GM12878 (cell line): Measurements from ENCODE around the gene DIAPH2. TPM values are rescaled to one million over a fixed set of nuclear protein-coding genes. Genes with fewer than 3 reads are reported as not detected.

Experiments
- ATAC-seq: fragments of 200-7000 bp; cut with Tn5 transposase; 3 replicates; pipeline ENCODE4 v1.9.1; 2020; ENCODE audit warnings: mild to moderate bottlenecking, moderate library complexity
- BruUV-seq: library from RNA; stranded (reverse); fragments of 400-500 nt; replicated peaks from 2 replicates; lab custom pipeline; 2021; lab: Mats Ljungman, UMichigan
- CTCF ChIA-PET: fragments of 300-600 bp; sonication (Branson Sonifier 250); formaldehyde crosslinking; extraction: SDS; loops from one replicate; lab custom pipeline; 2021; ENCODE audit warnings: inconsistent platforms; lab: Yijun Ruan, JAX
- POLR2A ChIA-PET: fragments of 350-600 bp; formaldehyde crosslinking; extraction: SDS; loops from one replicate; lab custom pipeline; 2021; ENCODE audit warnings: inconsistent platforms; lab: Charles Lee
- RAD21 ChIA-PET: fragments of 300-600 bp; sonication (Branson Sonifier 250); formaldehyde crosslinking; loops from one replicate; lab custom pipeline; 2023; ENCODE audit warnings: antibody characterized with exemption; ENCODE audit not compliant: unreplicated experiment; lab: Charles Lee
- SMC1A ChIA-PET: fragments of 300-600 bp; sonication (Branson Sonifier 250); formaldehyde crosslinking; loops from one replicate; lab custom pipeline; 2023; ENCODE audit not compliant: unreplicated experiment, uncharacterized antibody; lab: Charles Lee
- DNase-seq: peaks from one replicate; pipeline ENCODE4 v3.0.0-alpha.2; 2011; ENCODE audit warnings: low read depth, low spot score
- FAIRE-seq: peaks from 3 replicates; lab custom pipeline; 2011; peaks lifted over from hg19 to GRCh38; lab: Jason Lieb, UNC
- H2AFZ ChIP-seq: 2 replicates; pipeline ENCODE4 v1.6.0; 2011; ENCODE audit warnings: low read depth, low read length, control low read depth; ENCODE audit not compliant: control insufficient read depth
- H3K27ac ChIP-seq: 2 replicates; pipeline ENCODE4 v1.5.1; 2011; ENCODE audit warnings: control low read depth; ENCODE audit not compliant: control insufficient read depth, insufficient read depth
- H3K27me3 ChIP-seq, 2 experiments: replicated peaks in 1 of 2; 2 replicates each; pipeline versions ENCODE4 v1.6.0 to v1.6.1; 2011; ENCODE audit warnings: low read length in 1 of 2; ENCODE audit not compliant: control insufficient read depth in 2 of 2, insufficient read depth in 2 of 2
- H3K36me3 ChIP-seq, 2 experiments: 2 replicates each; pipeline ENCODE4 v1.5.1; 2011; ENCODE audit warnings: low read length in 1 of 2; ENCODE audit not compliant: control insufficient read depth in 2 of 2, insufficient read depth in 2 of 2
- H3K4me1 ChIP-seq: 2 replicates; pipeline ENCODE4 v1.6.1; 2011; ENCODE audit warnings: mild to moderate bottlenecking, low read length, moderate library complexity, mixed read lengths; ENCODE audit not compliant: control insufficient read depth, insufficient read depth
- H3K4me2 ChIP-seq: 2 replicates; pipeline ENCODE4 v1.6.0; 2011; ENCODE audit warnings: control low read depth; ENCODE audit not compliant: control insufficient read depth, insufficient read depth
- H3K4me3 ChIP-seq: fragments of 200-600 bp; sonication (generic); 2 replicates; pipeline ENCODE4 v1.5.1; 2016
- H3K79me2 ChIP-seq: 2 replicates; pipeline ENCODE4 v1.6.0; 2011; ENCODE audit warnings: low read length; ENCODE audit not compliant: control insufficient read depth, insufficient read depth
- H3K9ac ChIP-seq: 2 replicates; pipeline ENCODE4 v1.8.0; 2011; ENCODE audit warnings: low read length, control low read depth, mixed read lengths; ENCODE audit not compliant: control insufficient read depth, insufficient read depth
- H3K9me3 ChIP-seq: replicated peaks from 3 replicates; pipeline ENCODE4 v1.5.1; 2011; ENCODE audit warnings: mild to moderate bottlenecking, low read length; ENCODE audit not compliant: control insufficient read depth, insufficient read depth
- H4K20me1 ChIP-seq: 2 replicates; pipeline ENCODE4 v1.6.0; 2011; ENCODE audit not compliant: control insufficient read depth, insufficient read depth
- CHD2 ChIP-seq: IDR thresholded peaks from 2 replicates; pipeline ENCODE4 v1.6.1; 2011; ENCODE audit warnings: low read depth, low read length, improper control_type of control experiment, borderline replicate concordance
- FOXK2 ChIP-seq: fragments of 450-650 bp; IDR thresholded peaks from 2 replicates; pipeline ENCODE4 v1.6.1; 2017; ENCODE audit warnings: mild to moderate bottlenecking, moderate library complexity
- GATAD2B ChIP-seq: fragments of 450-650 bp; conservative IDR thresholded peaks from 2 replicates; pipeline ENCODE4 v1.6.1; 2017; ENCODE audit warnings: low read depth, mild to moderate bottlenecking, moderate library complexity
- KLF5 ChIP-seq: fragments of 450-650 bp; IDR thresholded peaks from 2 replicates; pipeline ENCODE4 v1.6.1; 2014; ENCODE audit warnings: mild to moderate bottlenecking; ENCODE audit not compliant: partially characterized antibody
- MEF2A ChIP-seq: IDR thresholded peaks from 2 replicates; pipeline ENCODE4 v1.6.1; 2011; ENCODE audit warnings: low read depth, mild to moderate bottlenecking, low read length, moderate library complexity; ENCODE audit not compliant: insufficient read depth
- MYC ChIP-seq: IDR thresholded peaks from 2 replicates; pipeline ENCODE4 v1.6.1; 2011; ENCODE audit warnings: mild to moderate bottlenecking, low read length, moderate library complexity, inconsistent platforms; ENCODE audit not compliant: insufficient read depth, insufficient replicate concordance, insufficient read length, severe bottlenecking
- NFXL1 ChIP-seq: fragments of 450-650 bp; IDR thresholded peaks from 2 replicates; pipeline ENCODE4 v1.6.1; 2017; ENCODE audit warnings: antibody characterized with exemption, mild to moderate bottlenecking, borderline replicate concordance
- RAD51 ChIP-seq: fragments of 450-650 bp; IDR thresholded peaks from 2 replicates; pipeline ENCODE4 v1.6.1; 2016; ENCODE audit warnings: moderate library complexity, mild to moderate bottlenecking, inconsistent platforms
- SMAD5 ChIP-seq: IDR thresholded peaks from 2 replicates; pipeline ENCODE4 v1.6.1; 2016; ENCODE audit warnings: antibody characterized with exemption, low read depth
- SPI1 ChIP-seq: IDR thresholded peaks from 2 replicates; pipeline ENCODE4 v1.6.1; 2011; ENCODE audit warnings: low read depth, mild to moderate bottlenecking, low read length, moderate library complexity, borderline replicate concordance; ENCODE audit not compliant: insufficient read depth
- STAT1 ChIP-seq: fragments of 450-650 bp; conservative IDR thresholded peaks from 2 replicates; pipeline ENCODE4 v1.6.1; 2014; ENCODE audit warnings: antibody characterized with exemption, mild to moderate bottlenecking
- STAT3 ChIP-seq: IDR thresholded peaks from 2 replicates; pipeline ENCODE4 v1.6.1; 2011; ENCODE audit warnings: low read depth, low read length, improper control_type of control experiment
- WGBS: methylation state at CpG from one replicate; pipeline ENCODE4 v1.1.6; 2016; ENCODE audit warnings: low lambda C conversion rate; ENCODE audit not compliant: insufficient replicate concordance, insufficient coverage; ENCODE audit errors: missing lambda C conversion rate; 5-methylcytosine and 5-hydroxymethylcytosine counted together
- in situ Hi-C: fragments of 300-500 bp; cut with MboI; formaldehyde crosslinking; loops from 9 replicates; pipeline ENCODE4 v1.14.3; 2018; ENCODE audit warnings: mixed read lengths
- intact Hi-C: fragments of 100-400 bp; cut with micrococcal nuclease; formaldehyde crosslinking; loops from one replicate; pipeline ENCODE4 v1.14.2; 2022; ENCODE audit not compliant: unreplicated experiment
- polyA plus RNA-seq, 11 experiments: library from polyadenylated mRNA; depleted of rRNA in 4 of 11; unstranded in 6 of 11; stranded (reverse) in 5 of 11; fragments of >200 nt; fragmentation: Nextera tagmentation in 4 of 11; fragmentation: Illumina TruSeq in 1 of 11; extraction: Ambion mirVana in 4 of 11; extraction: Trizol in 1 of 11; gene quantifications; 1 replicate in 1 of 11; 2 replicates in 10 of 11; pipeline versions ENCODE4 v1.2.1 to v1.2.3, GENCODE V29; 2011 to 2016; ENCODE audit warnings: inconsistent platforms in 2 of 11, missing spikeins in 2 of 11, low read depth in 1 of 11
- total RNA-seq, 4 experiments: library from RNA; depleted of rRNA in 3 of 4; stranded (reverse); fragments of >200 nt in 3 of 4; fragmentation: Illumina TruSeq in 1 of 4; extraction: Trizol in 1 of 4; gene quantifications; 2 replicates each; pipeline versions ENCODE4 v1.2.1 to v1.2.3, GENCODE V29; 2013 to 2021
- TF ChIP-seq, protein P1 (sequence below): fragments of 450-650 bp; IDR thresholded peaks from 2 replicates; pipeline ENCODE4 v1.6.1; 2017; ENCODE audit warnings: mild to moderate bottlenecking
- TF ChIP-seq, protein P2 (sequence below): fragments of 450-650 bp; IDR thresholded peaks from 2 replicates; pipeline ENCODE4 v1.6.1; 2017; ENCODE audit warnings: mild to moderate bottlenecking, moderate library complexity
- TF ChIP-seq, protein P3 (sequence below): fragments of 450-650 bp; formaldehyde crosslinking; IDR thresholded peaks from 2 replicates; pipeline ENCODE4 v1.4.0; 2022; ENCODE audit warnings: mild to moderate bottlenecking, moderate library complexity

The DIAPH2 gene
- total and polyA plus RNA-seq, 10 of the 15 experiments (the other 5 are each of a cell fraction or from before 2014, with no cell fraction given) = 2.2 to 16.6 (median 8.8) TPM

DNA sequence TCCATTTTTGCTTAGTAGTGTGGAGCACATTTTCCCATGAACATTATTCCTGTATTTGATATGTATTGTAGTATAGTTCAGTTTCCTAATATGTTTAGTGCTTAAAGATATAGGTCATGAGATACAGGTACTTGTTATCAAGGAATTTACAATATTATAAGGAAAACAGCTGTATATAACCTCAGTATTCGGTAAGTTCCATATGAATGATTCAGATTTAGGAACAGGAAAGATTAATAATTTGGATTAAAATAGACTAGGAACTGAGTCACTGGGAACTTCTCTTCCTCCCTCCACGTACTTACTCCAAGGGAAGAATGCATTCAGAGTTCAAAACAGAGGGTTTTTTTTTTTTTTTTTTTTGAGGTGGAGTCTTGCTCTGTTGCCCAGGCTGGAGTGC is 20.0 kb downstream of the DIAPH2 start:
- Histone ChIP-seq H2AFZ (no peak overlapping the region), H3K4me3 (no peak overlapping the region), H3K27ac (no peak overlapping the region), H4K20me1 (no peaks in the 10 kb centered on the region), H3K4me1 (no peaks in the 10 kb centered on the region), H3K9ac (no peak overlapping the region), H3K36me3 (no peaks in the 10 kb centered on the region), H3K79me2 (no peaks in the 10 kb centered on the region), H3K9me3 (no peaks in the 10 kb centered on the region), H3K27me3 (no peaks in the 10 kb centered on the region), H3K4me2 (no peak overlapping the region)
- no peak for ATAC-seq
- CTCF ChIA-PET = no interaction called here
- no peak for FAIRE-seq
- no peak for DNase-seq
- in situ Hi-C loops = no loop called here
- SMC1A ChIA-PET = interaction anchor here (0.6 kb wide), 1 partner anchor 531 kb away, joined by 3 read pairs; no protein-coding TSS in a partner anchor
- BruUV-seq = no TSS peak
- intact Hi-C loops = no loop called here
- no peak for TF ChIP-seq MYC
- TF ChIP-seq, protein P1, sequence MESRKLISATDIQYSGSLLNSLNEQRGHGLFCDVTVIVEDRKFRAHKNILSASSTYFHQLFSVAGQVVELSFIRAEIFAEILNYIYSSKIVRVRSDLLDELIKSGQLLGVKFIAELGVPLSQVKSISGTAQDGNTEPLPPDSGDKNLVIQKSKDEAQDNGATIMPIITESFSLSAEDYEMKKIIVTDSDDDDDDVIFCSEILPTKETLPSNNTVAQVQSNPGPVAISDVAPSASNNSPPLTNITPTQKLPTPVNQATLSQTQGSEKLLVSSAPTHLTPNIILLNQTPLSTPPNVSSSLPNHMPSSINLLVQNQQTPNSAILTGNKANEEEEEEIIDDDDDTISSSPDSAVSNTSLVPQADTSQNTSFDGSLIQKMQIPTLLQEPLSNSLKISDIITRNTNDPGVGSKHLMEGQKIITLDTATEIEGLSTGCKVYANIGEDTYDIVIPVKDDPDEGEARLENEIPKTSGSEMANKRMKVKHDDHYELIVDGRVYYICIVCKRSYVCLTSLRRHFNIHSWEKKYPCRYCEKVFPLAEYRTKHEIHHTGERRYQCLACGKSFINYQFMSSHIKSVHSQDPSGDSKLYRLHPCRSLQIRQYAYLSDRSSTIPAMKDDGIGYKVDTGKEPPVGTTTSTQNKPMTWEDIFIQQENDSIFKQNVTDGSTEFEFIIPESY = no peak
- no peak for TF ChIP-seq GATAD2B
- TF ChIP-seq, protein P2, sequence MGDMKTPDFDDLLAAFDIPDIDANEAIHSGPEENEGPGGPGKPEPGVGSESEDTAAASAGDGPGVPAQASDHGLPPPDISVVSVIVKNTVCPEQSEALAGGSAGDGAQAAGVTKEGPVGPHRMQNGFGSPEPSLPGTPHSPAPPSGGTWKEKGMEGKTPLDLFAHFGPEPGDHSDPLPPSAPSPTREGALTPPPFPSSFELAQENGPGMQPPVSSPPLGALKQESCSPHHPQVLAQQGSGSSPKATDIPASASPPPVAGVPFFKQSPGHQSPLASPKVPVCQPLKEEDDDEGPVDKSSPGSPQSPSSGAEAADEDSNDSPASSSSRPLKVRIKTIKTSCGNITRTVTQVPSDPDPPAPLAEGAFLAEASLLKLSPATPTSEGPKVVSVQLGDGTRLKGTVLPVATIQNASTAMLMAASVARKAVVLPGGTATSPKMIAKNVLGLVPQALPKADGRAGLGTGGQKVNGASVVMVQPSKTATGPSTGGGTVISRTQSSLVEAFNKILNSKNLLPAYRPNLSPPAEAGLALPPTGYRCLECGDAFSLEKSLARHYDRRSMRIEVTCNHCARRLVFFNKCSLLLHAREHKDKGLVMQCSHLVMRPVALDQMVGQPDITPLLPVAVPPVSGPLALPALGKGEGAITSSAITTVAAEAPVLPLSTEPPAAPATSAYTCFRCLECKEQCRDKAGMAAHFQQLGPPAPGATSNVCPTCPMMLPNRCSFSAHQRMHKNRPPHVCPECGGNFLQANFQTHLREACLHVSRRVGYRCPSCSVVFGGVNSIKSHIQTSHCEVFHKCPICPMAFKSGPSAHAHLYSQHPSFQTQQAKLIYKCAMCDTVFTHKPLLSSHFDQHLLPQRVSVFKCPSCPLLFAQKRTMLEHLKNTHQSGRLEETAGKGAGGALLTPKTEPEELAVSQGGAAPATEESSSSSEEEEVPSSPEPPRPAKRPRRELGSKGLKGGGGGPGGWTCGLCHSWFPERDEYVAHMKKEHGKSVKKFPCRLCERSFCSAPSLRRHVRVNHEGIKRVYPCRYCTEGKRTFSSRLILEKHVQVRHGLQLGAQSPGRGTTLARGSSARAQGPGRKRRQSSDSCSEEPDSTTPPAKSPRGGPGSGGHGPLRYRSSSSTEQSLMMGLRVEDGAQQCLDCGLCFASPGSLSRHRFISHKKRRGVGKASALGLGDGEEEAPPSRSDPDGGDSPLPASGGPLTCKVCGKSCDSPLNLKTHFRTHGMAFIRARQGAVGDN = no peak
- no peak for TF ChIP-seq RAD51
- TF ChIP-seq SPI1 = no peak
- no peak for TF ChIP-seq NFXL1
- no peak for TF ChIP-seq SMAD5
- no peak for TF ChIP-seq KLF5
- no peak for TF ChIP-seq FOXK2
- TF ChIP-seq STAT3 = no peak
- TF ChIP-seq CHD2 = no peak
- no peak for TF ChIP-seq MEF2A
- TF ChIP-seq STAT1 = no peak
- TF ChIP-seq, protein P3, sequence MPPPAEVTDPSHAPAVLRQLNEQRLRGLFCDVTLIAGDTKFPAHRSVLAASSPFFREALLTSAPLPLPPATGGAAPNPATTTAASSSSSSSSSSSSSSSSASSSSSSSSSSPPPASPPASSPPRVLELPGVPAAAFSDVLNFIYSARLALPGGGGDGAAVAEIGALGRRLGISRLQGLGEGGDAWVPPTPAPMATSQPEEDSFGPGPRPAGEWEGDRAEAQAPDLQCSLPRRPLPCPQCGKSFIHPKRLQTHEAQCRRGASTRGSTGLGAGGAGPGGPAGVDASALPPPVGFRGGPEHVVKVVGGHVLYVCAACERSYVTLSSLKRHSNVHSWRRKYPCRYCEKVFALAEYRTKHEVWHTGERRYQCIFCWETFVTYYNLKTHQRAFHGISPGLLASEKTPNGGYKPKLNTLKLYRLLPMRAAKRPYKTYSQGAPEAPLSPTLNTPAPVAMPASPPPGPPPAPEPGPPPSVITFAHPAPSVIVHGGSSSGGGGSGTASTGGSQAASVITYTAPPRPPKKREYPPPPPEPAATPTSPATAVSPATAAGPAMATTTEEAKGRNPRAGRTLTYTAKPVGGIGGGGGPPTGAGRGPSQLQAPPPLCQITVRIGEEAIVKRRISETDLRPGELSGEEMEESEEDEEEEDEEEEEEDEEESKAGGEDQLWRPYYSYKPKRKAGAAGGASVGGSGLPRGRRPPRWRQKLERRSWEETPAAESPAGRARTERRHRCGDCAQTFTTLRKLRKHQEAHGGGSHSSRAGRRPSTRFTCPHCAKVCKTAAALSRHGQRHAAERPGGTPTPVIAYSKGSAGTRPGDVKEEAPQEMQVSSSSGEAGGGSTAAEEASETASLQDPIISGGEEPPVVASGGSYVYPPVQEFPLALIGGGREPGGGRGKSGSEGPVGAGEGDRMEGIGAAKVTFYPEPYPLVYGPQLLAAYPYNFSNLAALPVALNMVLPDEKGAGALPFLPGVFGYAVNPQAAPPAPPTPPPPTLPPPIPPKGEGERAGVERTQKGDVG (CRISPR knock-in tag) = no peak
- 38% methylated on average over 2 of the region's 2 CpGs for WGBS
- RAD21 ChIA-PET = no interaction called here
- POLR2A ChIA-PET = interaction anchor here (0.7 kb wide), 1 partner anchor 54 kb away, joined by 9 read pairs; no protein-coding TSS in a partner anchor
